Neural crest cell (in vitro differentiated cells): ENCODE data around the gene C15orf39. TPM values are rescaled to one million over a fixed set of nuclear protein-coding genes. Genes with fewer than 3 reads are reported as not detected.

ENCODE experiments used
- DNase-seq: peaks from one replicate; pipeline ENCODE4 v3.0.0; 2021; ENCODE audit warnings: low read depth, mixed read lengths, low spot score
- H3K27ac Mint-ChIP-seq: one replicate; pipeline ENCODE4 v1.8.0; 2021; ENCODE audit warnings: mild to moderate bottlenecking, mixed read lengths; ENCODE audit not compliant: unreplicated experiment
- H3K27me3 Mint-ChIP-seq: 2 replicates; pipeline ENCODE4 v1.8.0; 2021; ENCODE audit warnings: low read depth, mild to moderate bottlenecking, mixed read lengths
- H3K36me3 Mint-ChIP-seq: 2 replicates; pipeline ENCODE4 v1.8.0; 2021; ENCODE audit warnings: low read depth, mild to moderate bottlenecking, mixed read lengths
- H3K4me1 Mint-ChIP-seq: 2 replicates; pipeline ENCODE4 v1.8.0; 2021; ENCODE audit warnings: mixed read lengths
- H3K4me3 Mint-ChIP-seq: one replicate; pipeline ENCODE4 v1.8.0; 2021; ENCODE audit warnings: mild to moderate bottlenecking, mixed read lengths
- H3K9me3 Mint-ChIP-seq: 2 replicates; pipeline ENCODE4 v1.8.0; 2021; ENCODE audit warnings: mixed read lengths
- CTCF ChIP-seq: fragments of 200-600 bp; sonication (generic); conservative IDR thresholded peaks from 2 replicates; pipeline ENCODE4 v1.5.0; 2021; ENCODE audit warnings: antibody characterized with exemption, mild to moderate bottlenecking
- total RNA-seq: library from RNA; stranded (reverse); gene quantifications from 2 replicates; pipeline ENCODE4 v1.2.1, GENCODE V29; 2021

C15orf39 gene
- total RNA-seq, 1 donor from 2014 or later = 29.5 TPM

GRCh38 chr15:75228787-75229186 is 27.1 kb downstream of the C15orf39 start:
- no peak overlapping the region for H3K4me3 Mint-ChIP-seq
- H3K36me3 Mint-ChIP-seq = no peaks in the 10 kb centered on the region
- H3K9me3 Mint-ChIP-seq = no peaks in the 10 kb centered on the region
- no peak for TF ChIP-seq CTCF
- no peak for DNase-seq
- no peak overlapping the region for H3K27ac Mint-ChIP-seq
- peaks cover 12% of the 10 kb centered on the region for H3K4me1 Mint-ChIP-seq
- no peaks in the 10 kb centered on the region for H3K27me3 Mint-ChIP-seq

GRCh38 chr15:75229191-75230015 is 27.7 kb downstream of the C15orf39 start:
- H3K4me3 Mint-ChIP-seq = no peak overlapping the region
- H3K4me1 Mint-ChIP-seq = peaks cover 12% of the 10 kb centered on the region
- TF ChIP-seq CTCF = no peak
- no peaks in the 10 kb centered on the region for H3K27me3 Mint-ChIP-seq
- H3K27ac Mint-ChIP-seq = no peak overlapping the region
- no peaks in the 10 kb centered on the region for H3K9me3 Mint-ChIP-seq
- H3K36me3 Mint-ChIP-seq = no peaks in the 10 kb centered on the region
- DNase-seq = no peak

GRCh38 chr15:75230016-75230343 is 28.3 kb downstream of the C15orf39 start:
- H3K36me3 Mint-ChIP-seq = no peaks in the 10 kb centered on the region

GRCh38 chr15:75230551-75231371 is 29.1 kb downstream of the C15orf39 start:
- Mint-ChIP-seq H3K27me3 (no peaks in the 10 kb centered on the region), H3K27ac (no peak overlapping the region), H3K36me3 (no peaks in the 10 kb centered on the region), H3K4me3 (no peak overlapping the region), H3K9me3 (no peaks in the 10 kb centered on the region), H3K4me1 (peaks cover 12% of the 10 kb centered on the region)
- peak; percentile 31 for DNase-seq
- TF ChIP-seq CTCF = no peak

More at GRCh38 chr15:75230016-75230343, 28.3 kb downstream of the C15orf39 start:
- no peak for TF ChIP-seq CTCF
- Mint-ChIP-seq H3K27ac (peak overlapping the region; percentile 27), H3K4me3 (no peak overlapping the region), H3K27me3 (no peaks in the 10 kb centered on the region), H3K4me1 (peaks cover 12% of the 10 kb centered on the region), H3K9me3 (no peaks in the 10 kb centered on the region)
- DNase-seq = no peak

GRCh38 chr15:75231836-75232235 is 30.2 kb downstream of the C15orf39 start:
- H3K9me3 Mint-ChIP-seq = no peaks in the 10 kb centered on the region
- H3K4me1 Mint-ChIP-seq = peaks cover 12% of the 10 kb centered on the region
- H3K27me3 Mint-ChIP-seq = no peaks in the 10 kb centered on the region
- no peak overlapping the region for H3K4me3 Mint-ChIP-seq
- no peaks in the 10 kb centered on the region for H3K36me3 Mint-ChIP-seq
- no peak overlapping the region for H3K27ac Mint-ChIP-seq
- TF ChIP-seq CTCF = no peak
- no peak for DNase-seq
